ENCODE data around the gene SLC25A21.
"Not testable (repeated sequence)": the region's sequence is repeated elsewhere in the genome, so short reads cannot be mapped to it uniquely, and the experiment has no call there.

GRCh38 chr14:37184520-37184919, 12.1 kb upstream of the SLC25A21 start:
- not testable (repeated sequence) for TF ChIP-seq CTCF (conservative IDR thresholded peaks at IDR 0.05; ENCODE audit: low read depth in 2 of 2); EZH2 (IDR thresholded peaks at IDR 0.05; ENCODE audit: low read depth, unreplicated experiment); STAT1 (IDR thresholded peaks at IDR 0.05; ENCODE audit: unreplicated experiment); ZNF331 (CRISPR knock-in tag; IDR thresholded peaks at IDR 0.05; ENCODE audit: low read depth); POLR2AphosphoS5 (IDR thresholded peaks at IDR 0.05; ENCODE audit: low read depth); EZH2phosphoT487 (IDR thresholded peaks at IDR 0.05; ENCODE audit: unreplicated experiment); CREB1 (CRISPR knock-in tag; IDR thresholded peaks at IDR 0.05; ENCODE audit: low read depth)

All from GM23338 (cell line).